Neural cell (in vitro differentiated cells): Measurements from ENCODE around the gene JMJD1C. TPM values are rescaled to one million over a fixed set of nuclear protein-coding genes. Genes with fewer than 3 reads are reported as not detected.

Experiments
- H2AFZ ChIP-seq: fragments of 200-600, 300-800 bp; sonication (generic), shearing (Covaris generic); 2 replicates; pipeline ENCODE4 v1.6.0; 2014; ENCODE audit warnings: low read depth, mild to moderate bottlenecking, antibody characterized with exemption, low read length, moderate library complexity
- H3F3A ChIP-seq: fragments of 200-600 bp; shearing (Covaris generic); 2 replicates; pipeline ENCODE4 v1.6.1; 2016; ENCODE audit warnings: mild to moderate bottlenecking, moderate library complexity, mixed read lengths, antibody characterized with exemption, low read length; ENCODE audit not compliant: insufficient read depth, poor library complexity, severe bottlenecking
- H3K27ac ChIP-seq: fragments of 200-600, 300-800 bp; sonication (generic), shearing (Covaris generic); 2 replicates; pipeline ENCODE4 v1.5.1; 2014; ENCODE audit warnings: mild to moderate bottlenecking, low read length, moderate library complexity
- H3K27me3 ChIP-seq: fragments of 300-800, 200-600 bp; sonication (generic), shearing (Covaris generic); 2 replicates; pipeline ENCODE4 v1.6.0; 2014; ENCODE audit warnings: mild to moderate bottlenecking, low read depth, low read length, moderate library complexity; ENCODE audit not compliant: insufficient read depth
- H3K36me3 ChIP-seq: fragments of 300-800, 200-600 bp; sonication (generic), shearing (Covaris generic); 2 replicates; pipeline ENCODE4 v1.5.1; 2014; ENCODE audit warnings: mild to moderate bottlenecking, antibody characterized with exemption, low read length, moderate library complexity; ENCODE audit not compliant: insufficient read depth
- H3K4me2 ChIP-seq: fragments of 300-800, 200-600 bp; sonication (generic), shearing (Covaris generic); 2 replicates; pipeline ENCODE4 v1.6.0; 2014; ENCODE audit warnings: mild to moderate bottlenecking, low read length
- H3K4me3 ChIP-seq: fragments of 300-800, 200-600 bp; sonication (generic), shearing (Covaris generic); 2 replicates; pipeline ENCODE4 v1.5.1; 2014; ENCODE audit warnings: mild to moderate bottlenecking, low read length, moderate library complexity
- H3K79me2 ChIP-seq: fragments of 200-600 bp; shearing (Covaris generic); replicated peaks from 2 replicates; pipeline ENCODE4 v1.6.0; 2014; ENCODE audit warnings: mild to moderate bottlenecking, low read length, moderate library complexity; ENCODE audit not compliant: insufficient read depth
- H3K9ac ChIP-seq: fragments of 300-800, 200-600 bp; sonication (generic), shearing (Covaris generic); 2 replicates; pipeline ENCODE4 v1.6.1; 2016; ENCODE audit warnings: mild to moderate bottlenecking, low read length, mixed read lengths
- H3K9me2 ChIP-seq: fragments of 200-600 bp; shearing (Covaris generic); 2 replicates; pipeline ENCODE4 v1.6.1; 2016; ENCODE audit warnings: mild to moderate bottlenecking, low read length, mixed read lengths; ENCODE audit not compliant: insufficient read depth
- H3K9me3 ChIP-seq: fragments of 200-600, 300-800 bp; sonication (generic), shearing (Covaris generic); 2 replicates; pipeline ENCODE4 v1.6.1; 2016; ENCODE audit warnings: mild to moderate bottlenecking, mixed run types, low read length, moderate library complexity, mixed read lengths
- H4K20me1 ChIP-seq: fragments of 200-600 bp; shearing (Covaris generic); 2 replicates; pipeline ENCODE4 v1.6.1; 2016; ENCODE audit warnings: mild to moderate bottlenecking, mixed run types; ENCODE audit not compliant: insufficient read depth
- CTCF ChIP-seq: fragments of 450-650 bp; IDR thresholded peaks from 2 replicates; pipeline ENCODE4 v1.5.1; 2014; ENCODE audit warnings: antibody characterized with exemption, mild to moderate bottlenecking, moderate library complexity; ENCODE audit not compliant: poor library complexity, severe bottlenecking
- EP300 ChIP-seq: fragments of 450-650 bp; conservative IDR thresholded peaks from 2 replicates; pipeline ENCODE4 v1.6.1; 2014; ENCODE audit warnings: antibody characterized with exemption, mild to moderate bottlenecking, moderate library complexity; ENCODE audit not compliant: poor library complexity, severe bottlenecking
- EZH2 ChIP-seq: fragments of 200-600, 300-800 bp; shearing (Covaris generic), sonication (generic); IDR thresholded peaks from 2 replicates; pipeline ENCODE4 v1.6.1; 2014; ENCODE audit warnings: antibody characterized with exemption, low read length, borderline replicate concordance, mild to moderate bottlenecking; ENCODE audit not compliant: insufficient read depth, poor library complexity, severe bottlenecking
- MXI1 ChIP-seq: fragments of 450-650 bp; conservative IDR thresholded peaks from 2 replicates; pipeline ENCODE4 v1.6.1; 2014; ENCODE audit warnings: antibody characterized with exemption, mild to moderate bottlenecking; ENCODE audit not compliant: poor library complexity, severe bottlenecking
- POLR2AphosphoS5 ChIP-seq: IDR thresholded peaks from 2 replicates; pipeline ENCODE4 v1.6.1; 2012
- RAD21 ChIP-seq: fragments of 450-650 bp; conservative IDR thresholded peaks from 2 replicates; pipeline ENCODE4 v1.6.1; 2014; ENCODE audit warnings: antibody characterized with exemption, mild to moderate bottlenecking, moderate library complexity
- REST ChIP-seq: IDR thresholded peaks from 2 replicates; pipeline ENCODE4 v1.6.1; 2012; ENCODE audit warnings: borderline replicate concordance
- SMC3 ChIP-seq: fragments of 450-650 bp; conservative IDR thresholded peaks from 2 replicates; pipeline ENCODE4 v1.6.1; 2014; ENCODE audit warnings: antibody characterized with exemption, mild to moderate bottlenecking, moderate library complexity; ENCODE audit not compliant: poor library complexity
- TAF1 ChIP-seq: IDR thresholded peaks from 2 replicates; pipeline ENCODE4 v1.6.1; 2012; ENCODE audit warnings: low read depth
- polyA plus RNA-seq: library from polyadenylated mRNA; depleted of rRNA; stranded (reverse); fragments of >200 nt; gene quantifications from 2 replicates; pipeline ENCODE4 v1.2.3, GENCODE V29; 2014

JMJD1C gene
- polyA plus RNA-seq, 1 donor from 2014 or later: 108 TPM

- Histone ChIP-seq H3K27me3 (no peaks in the 10 kb centered on the region), H3K27ac (no peak overlapping the region), H2AFZ (no peak overlapping the region), H3K9me2 (no peaks in the 10 kb centered on the region), H3K9me3 (no peaks in the 10 kb centered on the region), H3F3A (no peaks in the 10 kb centered on the region), H3K4me3 (no peak overlapping the region), H3K9ac (no peak overlapping the region), H3K4me2 (no peak overlapping the region), H4K20me1 (no peaks in the 10 kb centered on the region), H3K36me3 (no peaks in the 10 kb centered on the region), H3K79me2 (no peaks in the 10 kb centered on the region)
- TF ChIP-seq TAF1 (no peak), EP300 (no peak)
These were observed 190.7 kb downstream of the JMJD1C start for GRCh38 chr10:63275094-63275493.

DNA sequence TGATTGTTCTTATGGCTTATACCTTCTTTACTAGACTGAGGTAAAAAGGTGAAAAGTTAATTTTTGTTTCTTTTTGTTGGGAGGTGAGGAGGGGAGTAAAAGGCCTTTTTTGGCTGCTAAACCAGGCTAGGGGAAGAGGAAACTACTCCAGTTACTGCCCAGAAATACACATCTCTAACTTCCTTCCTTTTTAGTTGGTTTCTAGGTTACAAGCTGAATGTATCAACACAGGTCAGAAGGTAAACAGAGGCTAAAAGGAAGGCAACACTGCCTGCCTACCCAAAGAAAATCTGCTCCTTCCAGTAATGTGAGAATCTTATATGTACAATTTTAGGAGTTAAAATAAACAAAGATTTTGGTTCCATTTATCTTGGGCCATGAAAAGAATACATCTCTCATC, 192.2 kb downstream of the JMJD1C start:
- Histone ChIP-seq H3F3A (peaks cover 6% of the 10 kb centered on the region), H3K36me3 (no peaks in the 10 kb centered on the region), H3K4me3 (no peak overlapping the region), H3K27me3 (no peaks in the 10 kb centered on the region), H3K4me2 (no peak overlapping the region), H3K9ac (no peak overlapping the region), H3K9me3 (no peaks in the 10 kb centered on the region), H3K79me2 (no peaks in the 10 kb centered on the region), H3K27ac (no peak overlapping the region), H3K9me2 (no peaks in the 10 kb centered on the region), H2AFZ (no peak overlapping the region), H4K20me1 (no peaks in the 10 kb centered on the region)
- TF ChIP-seq CTCF: no peak
- no peak for TF ChIP-seq POLR2AphosphoS5
- TF ChIP-seq EP300: no peak
- no peak for TF ChIP-seq SMC3
- no peak for TF ChIP-seq MXI1
- TF ChIP-seq EZH2: no peak
- TF ChIP-seq REST: no peak
- no peak for TF ChIP-seq TAF1
- TF ChIP-seq RAD21: no peak
